ENCODE data around the gene CMTM8. TPM values are rescaled to one million over a fixed set of nuclear protein-coding genes. Genes with fewer than 3 reads are reported as not detected.

Gene CMTM8
- total RNA-seq, 2 donors from 2014 or later: 5.8 to 11.6 TPM

- Mint-ChIP-seq H3K27me3 (ENCODE audit: insufficient read depth) (peaks cover 38% of the 10 kb centered on the region), H3K4me3 (no peak overlapping the region), H3K4me1 (peaks cover 25% of the 10 kb centered on the region), H3K27ac (no peak overlapping the region), H3K9me3 (no peaks in the 10 kb centered on the region), H3K36me3 (ENCODE audit: low read depth) (no peaks in the 10 kb centered on the region)
- H3K4me1 ChIP-seq (ENCODE audit: control insufficient read depth, insufficient read depth, low read length): peaks cover 5% of the 10 kb centered on the region
- no peak overlapping the region for H3K9ac ChIP-seq (ENCODE audit: extremely low read depth, low read length, poor library complexity, severe bottlenecking)
- no peaks in the 10 kb centered on the region for H3K9me3 ChIP-seq (ENCODE audit: control insufficient read depth, low read length)
- 51 to 69% methylated on average over 2 to 6 of the region's 6 CpGs for WGBS, 2 experiments (ENCODE audit: insufficient coverage in 1 of 2, insufficient read length in 1 of 2)
- H3K27me3 ChIP-seq (ENCODE audit: control insufficient read depth, insufficient read depth, low read length, poor library complexity, severe bottlenecking): peaks cover 44% of the 10 kb centered on the region
- H3K4me3 ChIP-seq (ENCODE audit: low read length): no peak overlapping the region
- TF ChIP-seq CTCF (conservative IDR thresholded peaks at IDR 0.05): peak; percentile 79
- H3K27ac ChIP-seq (ENCODE audit: low read depth, low read length): no peak overlapping the region
- no peaks in the 10 kb centered on the region for H3K36me3 ChIP-seq (ENCODE audit: control insufficient read depth, insufficient read depth, low read length)
- DNase-seq: peak; percentile 73
These were observed 101.6 kb downstream of the CMTM8 start for GRCh38 chr3:32340039-32340438.

- Mint-ChIP-seq H3K9me3 (no peaks in the 10 kb centered on the region), H3K4me3 (no peak overlapping the region), H3K27ac (no peak overlapping the region), H3K4me1 (peaks cover 25% of the 10 kb centered on the region), H3K36me3 (ENCODE audit: low read depth) (no peaks in the 10 kb centered on the region), H3K27me3 (ENCODE audit: insufficient read depth) (peaks cover 30% of the 10 kb centered on the region)
- H3K9me3 ChIP-seq (ENCODE audit: control insufficient read depth, low read length): no peaks in the 10 kb centered on the region
- H3K36me3 ChIP-seq (ENCODE audit: control insufficient read depth, insufficient read depth, low read length): no peaks in the 10 kb centered on the region
- no peak overlapping the region for H3K27ac ChIP-seq (ENCODE audit: low read depth, low read length)
- no peak for DNase-seq
- WGBS, 2 experiments (ENCODE audit: insufficient coverage in 1 of 2, insufficient read length in 1 of 2): 82 to 87% methylated on average over 7 of the region's 7 CpGs
- H3K4me1 ChIP-seq (ENCODE audit: control insufficient read depth, insufficient read depth, low read length): peaks cover 5% of the 10 kb centered on the region
- H3K27me3 ChIP-seq (ENCODE audit: control insufficient read depth, insufficient read depth, low read length, poor library complexity, severe bottlenecking): peaks cover 37% of the 10 kb centered on the region
- H3K4me3 ChIP-seq (ENCODE audit: low read length): no peak overlapping the region
- TF ChIP-seq CTCF (conservative IDR thresholded peaks at IDR 0.05): no peak
- no peak overlapping the region for H3K9ac ChIP-seq (ENCODE audit: extremely low read depth, low read length, poor library complexity, severe bottlenecking)
These were observed 102.3 kb downstream of the CMTM8 start for GRCh38 chr3:32340611-32341365.

DNA sequence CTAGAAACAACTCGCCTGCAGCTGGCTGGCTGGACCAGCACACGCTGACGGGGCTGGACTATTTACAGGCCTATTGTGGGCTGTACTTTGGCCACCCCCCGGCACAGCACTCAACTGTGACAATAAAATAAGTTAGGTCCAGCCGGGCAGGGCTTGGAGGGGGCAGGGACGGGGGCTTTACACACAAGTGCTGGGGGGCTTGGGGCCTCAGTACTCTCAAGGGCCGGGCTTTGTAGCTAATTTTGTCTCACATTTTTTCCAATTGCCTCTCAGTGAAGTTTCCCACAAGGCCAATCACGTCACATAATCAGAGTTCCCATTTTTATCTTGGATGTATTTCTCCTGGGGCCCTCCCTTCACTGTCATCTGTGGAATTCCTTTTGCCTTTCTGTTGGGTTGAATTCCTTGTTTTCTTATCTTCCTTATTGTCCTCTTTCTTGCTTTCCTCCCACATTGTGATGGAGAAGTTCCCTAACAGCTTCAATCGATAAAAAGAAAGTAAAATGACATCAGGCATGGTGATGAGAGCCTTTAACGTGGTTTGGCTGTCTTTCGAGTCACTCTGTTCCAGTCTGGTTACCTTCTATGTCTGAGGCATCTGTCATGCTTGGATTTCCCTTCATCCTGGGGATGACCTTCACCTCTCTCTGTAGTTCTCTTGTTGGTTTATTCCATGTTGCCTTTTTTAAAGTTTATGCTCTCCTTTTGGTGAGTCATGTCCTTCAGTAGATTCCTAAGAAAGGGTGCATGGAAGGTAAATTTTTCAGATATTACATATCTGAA is 109.1 kb downstream of the CMTM8 start:
- no peak for DNase-seq
- no peak for TF ChIP-seq CTCF (conservative IDR thresholded peaks at IDR 0.05)
- Mint-ChIP-seq H3K27me3 (ENCODE audit: insufficient read depth) (no peaks in the 10 kb centered on the region), H3K4me3 (no peak overlapping the region), H3K4me1 (peaks cover 22% of the 10 kb centered on the region), H3K27ac (no peak overlapping the region), H3K9me3 (no peaks in the 10 kb centered on the region), H3K36me3 (ENCODE audit: low read depth) (no peaks in the 10 kb centered on the region)
- Histone ChIP-seq H3K27me3 (ENCODE audit: control insufficient read depth, insufficient read depth, low read length, poor library complexity, severe bottlenecking) (no peaks in the 10 kb centered on the region), H3K4me3 (ENCODE audit: low read length) (no peak overlapping the region), H3K27ac (ENCODE audit: low read depth, low read length) (peak overlapping the region; percentile 45), H3K9me3 (ENCODE audit: control insufficient read depth, low read length) (no peaks in the 10 kb centered on the region), H3K4me1 (ENCODE audit: control insufficient read depth, insufficient read depth, low read length) (no peaks in the 10 kb centered on the region), H3K36me3 (ENCODE audit: control insufficient read depth, insufficient read depth, low read length) (no peaks in the 10 kb centered on the region), H3K9ac (ENCODE audit: extremely low read depth, low read length, poor library complexity, severe bottlenecking) (no peak overlapping the region)
- WGBS, 2 experiments (ENCODE audit: insufficient coverage in 1 of 2, insufficient read length in 1 of 2): 43 to 81% methylated on average over 5 to 11 of the region's 11 CpGs
